Panc1 (cell line): ENCODE measurements around the gene S100A1. TPM values are rescaled to one million over a fixed set of nuclear protein-coding genes. Genes with fewer than 3 reads are reported as not detected.

Source experiments
- ATAC-seq: fragments of 200-7000 bp; cut with Tn5 transposase; 2 replicates; pipeline ENCODE4 v1.9.1; 2020; ENCODE audit warnings: mild to moderate bottlenecking, moderate library complexity
- BruUV-seq: library from RNA; stranded (reverse); fragments of 400-500 nt; replicated peaks from 2 replicates; lab custom pipeline; 2021; lab: Mats Ljungman, UMichigan
- CTCF ChIA-PET: fragments of 300-600 bp; sonication (Branson Sonifier 250); formaldehyde crosslinking; loops from one replicate; lab custom pipeline; 2022; ENCODE audit warnings: antibody characterized with exemption; lab: Charles Lee
- POLR2A ChIA-PET: fragments of 300-600 bp; sonication (Branson Sonifier 250); formaldehyde crosslinking; loops from one replicate; lab custom pipeline; 2022; ENCODE audit warnings: antibody characterized with exemption; lab: Charles Lee
- DNase-seq: peaks from one replicate; pipeline ENCODE4 v3.0.0-alpha.2; 2010; ENCODE audit warnings: low read depth, low spot score
- H3K27ac ChIP-seq: 2 replicates; pipeline ENCODE4 v1.5.1; 2011; ENCODE audit warnings: mild to moderate bottlenecking, low read length, inconsistent platforms
- H3K27me3 ChIP-seq: fragments of 200-500 bp; sonication (Bioruptor generic); 2 replicates; pipeline ENCODE4 v1.6.0; 2014; ENCODE audit warnings: low read length, inconsistent platforms; ENCODE audit not compliant: control insufficient read depth, insufficient read depth
- H3K36me3 ChIP-seq: fragments of 200-500 bp; sonication (Bioruptor generic); 2 replicates; pipeline ENCODE4 v1.5.1; 2014; ENCODE audit warnings: inconsistent platforms, mild to moderate bottlenecking, low read length, moderate library complexity; ENCODE audit not compliant: control insufficient read depth, insufficient read depth
- H3K4me1 ChIP-seq: 2 replicates; pipeline ENCODE4 v1.5.1; 2011; ENCODE audit warnings: inconsistent platforms, mild to moderate bottlenecking, low read length, moderate library complexity; ENCODE audit not compliant: control insufficient read depth, insufficient read depth
- H3K4me3 ChIP-seq, 2 experiments: 2 replicates each; pipeline ENCODE4 v1.5.1; 2011 to 2012; ENCODE audit warnings: low read depth in 2 of 2, low read length in 2 of 2, mild to moderate bottlenecking in 2 of 2, inconsistent platforms in 1 of 2, moderate library complexity in 1 of 2
- H3K9me3 ChIP-seq: fragments of 200-500 bp; sonication (Bioruptor generic); 2 replicates; pipeline ENCODE4 v1.5.1; 2014; ENCODE audit warnings: low read depth, mild to moderate bottlenecking, inconsistent platforms, low read length, moderate library complexity; ENCODE audit not compliant: control insufficient read depth, insufficient read depth
- CTCF ChIP-seq: fragments of 450-650 bp; IDR thresholded peaks from 2 replicates; pipeline ENCODE4 v1.5.1; 2017; ENCODE audit warnings: mild to moderate bottlenecking
- POLR2AphosphoS5 ChIP-seq: IDR thresholded peaks from 2 replicates; pipeline ENCODE4 v1.6.1; 2012; ENCODE audit warnings: mild to moderate bottlenecking, low read depth, low read length, moderate library complexity
- REST ChIP-seq, 2 experiments: IDR thresholded peaks; 2 replicates each; pipeline ENCODE4 v1.6.1; 2011 to 2012; ENCODE audit warnings: low read depth in 2 of 2, control low read depth in 1 of 2, low read length in 1 of 2, mild to moderate bottlenecking in 1 of 2, moderate library complexity in 1 of 2; ENCODE audit not compliant: insufficient read depth in 1 of 2
- SIN3A ChIP-seq: IDR thresholded peaks from 2 replicates; pipeline ENCODE4 v1.6.1; 2012; ENCODE audit warnings: low read depth, mild to moderate bottlenecking, low read length, moderate library complexity, borderline replicate concordance; ENCODE audit not compliant: insufficient read depth
- TCF7L2 ChIP-seq: IDR thresholded peaks from 2 replicates; pipeline ENCODE4 v1.6.1; 2011; ENCODE audit warnings: mild to moderate bottlenecking, low read depth, low read length, inconsistent platforms
- in situ Hi-C: cut with HindIII; loops from 2 replicates; pipeline ENCODE4 v1.10.0; 2016; ENCODE audit warnings: low sequenced_read_pairs, low pct_unique_long_range_greater_than_20kb
- intact Hi-C: fragments of 100-400 bp; cut with micrococcal nuclease; formaldehyde crosslinking; loops from one replicate; pipeline ENCODE4 v1.10.0; 2022; ENCODE audit not compliant: unreplicated experiment
- total RNA-seq: library from RNA; stranded (reverse); gene quantifications from one replicate; pipeline ENCODE4 v1.2.1, GENCODE V29; 2021; ENCODE audit not compliant: unreplicated experiment

S100A1 gene
- total RNA-seq, 1 experiment from 2014 or later = 2.9 TPM

GRCh38 chr1:153659656-153660055 lies 31.4 kb downstream of the S100A1 start:
- POLR2A ChIA-PET = no interaction called here
- DNase-seq (no peak), ATAC-seq (no peak)
- in situ Hi-C loops (no loop called here), intact Hi-C loops (loop anchor here (5.0 to 10.0 kb wide), 2 partner anchors 85 to 152 kb away; no protein-coding TSS in a partner anchor)
- Histone ChIP-seq H3K9me3 (no peaks in the 10 kb centered on the region), H3K4me1 (peaks cover 11% of the 10 kb centered on the region; the same call in 1 of the 2 replicates), H3K36me3 (peaks cover 28% of the 10 kb centered on the region), H3K27me3 (no peaks in the 10 kb centered on the region), H3K4me3 (peak overlapping the region; percentile 69 to 84), H3K27ac (peak overlapping the region; percentile 88)
- BruUV-seq = TSS peak; percentile 89
- TF ChIP-seq SIN3A = no peak
- no peak for TF ChIP-seq POLR2AphosphoS5
- TF ChIP-seq CTCF = no peak
- no peak for TF ChIP-seq TCF7L2
- TF ChIP-seq REST (IDR thresholded peaks at IDR 0.05; ENCODE audit: insufficient read depth in 1 of 2, low read depth in 2 of 2, low read length in 1 of 2) = no peak
- CTCF ChIA-PET = no interaction called here

- H3K27me3 ChIP-seq = no peaks in the 10 kb centered on the region
- in situ Hi-C loops (no loop called here), intact Hi-C loops (loop anchor here (5.0 kb wide), 1 partner anchor 154 kb away; no protein-coding TSS in a partner anchor)
- ChIA-PET POLR2A (no interaction called here), CTCF (no interaction called here)
- H3K4me1 ChIP-seq = peaks cover 11% of the 10 kb centered on the region; the same call in 1 of the 2 replicates
- TSS peak; percentile 60 for BruUV-seq
- no peak overlapping the region for H3K4me3 ChIP-seq
- DNase-seq (no peak), ATAC-seq (no peak)
- H3K9me3 ChIP-seq = no peaks in the 10 kb centered on the region
- peaks cover 39% of the 10 kb centered on the region for H3K36me3 ChIP-seq
- peak overlapping the region; percentile 49; the same call in 1 of the 2 replicates for H3K27ac ChIP-seq
- TF ChIP-seq SIN3A = no peak
- peak; percentile 26; the same call in 1 of the 2 replicates for TF ChIP-seq POLR2AphosphoS5
- no peak for TF ChIP-seq TCF7L2
- no peak for TF ChIP-seq CTCF
- TF ChIP-seq REST (IDR thresholded peaks at IDR 0.05; ENCODE audit: insufficient read depth in 1 of 2, low read depth in 2 of 2, low read length in 1 of 2) = no peak
Measured at GRCh38 chr1:153661111-153661708, 33.0 kb downstream of the S100A1 start.
